HepG2 (cell line): ENCODE measurements around the gene TFB1M. TPM values are rescaled to one million over a fixed set of nuclear protein-coding genes. Genes with fewer than 3 reads are reported as not detected.

Experiments used
- DNMT3B ChIP-seq: conservative IDR thresholded peaks from 2 replicates; pipeline ENCODE4 v1.6.1; 2016; ENCODE audit warnings: missing biosample characterization, control low read depth
- ELF4 ChIP-seq: sonication (generic); formaldehyde crosslinking; IDR thresholded peaks from 2 replicates; pipeline ENCODE4 v1.5.0; 2020; ENCODE audit warnings: missing genetic modification reagents, mild to moderate bottlenecking, moderate library complexity, borderline replicate concordance
- FOXK1 ChIP-seq: sonication (generic); formaldehyde crosslinking; IDR thresholded peaks from 2 replicates; pipeline ENCODE4 v1.4.0; 2020; ENCODE audit warnings: low read depth, missing genetic modification reagents, borderline replicate concordance
- KDM3A ChIP-seq: IDR thresholded peaks from 2 replicates; pipeline ENCODE4 v1.6.1; 2018; ENCODE audit warnings: low read depth, missing compliant biosample characterization
- RFXANK ChIP-seq: IDR thresholded peaks from 2 replicates; pipeline ENCODE4 v1.6.1; 2016
- SCMH1 ChIP-seq: sonication (generic); formaldehyde crosslinking; IDR thresholded peaks from 2 replicates; pipeline ENCODE4 v1.9.0; 2021; ENCODE audit warnings: missing genetic modification reagents, mild to moderate bottlenecking, borderline replicate concordance
- SNRNP70 ChIP-seq: fragments of 200-400 bp; formaldehyde crosslinking; IDR thresholded peaks from 2 replicates; pipeline ENCODE4 v1.6.1; 2017; ENCODE audit warnings: mild to moderate bottlenecking, low read depth, low read length, moderate library complexity
- SOX5 ChIP-seq: IDR thresholded peaks from 2 replicates; pipeline ENCODE4 v1.6.1; 2016; ENCODE audit warnings: borderline replicate concordance
- SP1 ChIP-seq, 2 experiments: fragments of 450-650 bp in 1 of 2; sonication (generic) in 1 of 2; formaldehyde crosslinking in 1 of 2; IDR thresholded peaks; 2 replicates each; pipeline versions ENCODE4 v1.4.0 to v1.6.1; 2016 to 2020; ENCODE audit warnings: missing genetic modification reagents in 1 of 2
- ZBTB42 ChIP-seq: sonication (generic); formaldehyde crosslinking; IDR thresholded peaks from 2 replicates; pipeline ENCODE4 v1.5.0; 2020; ENCODE audit warnings: mild to moderate bottlenecking, missing genetic modification reagents
- ZNF253 ChIP-seq: sonication (generic); formaldehyde crosslinking; IDR thresholded peaks from 2 replicates; pipeline ENCODE4 v1.8.0; 2022; ENCODE audit warnings: mild to moderate bottlenecking, missing genetic modification reagents, borderline replicate concordance
- ZNF510 ChIP-seq: sonication (generic); formaldehyde crosslinking; IDR thresholded peaks from 2 replicates; pipeline ENCODE4 v1.4.0; 2020; ENCODE audit warnings: low read depth, mild to moderate bottlenecking, missing genetic modification reagents
- polyA plus RNA-seq, 8 experiments: library from polyadenylated mRNA; depleted of rRNA in 3 of 8; stranded (reverse) in 7 of 8; unstranded in 1 of 8; fragments of >200 nt; fragmentation: Illumina TruSeq in 4 of 8; extraction: Trizol in 4 of 8; gene quantifications; 2 replicates each; pipeline versions ENCODE4 v1.2.1 to v1.2.3, GENCODE V29; 2011 to 2016; ENCODE audit warnings: low read depth in 4 of 8, missing spikeins in 1 of 8, mixed read lengths in 1 of 8; ENCODE audit not compliant: insufficient read depth in 1 of 8
- total RNA-seq, 5 experiments: library from RNA; depleted of rRNA; stranded (reverse); fragments of >200 nt; fragmentation: Illumina TruSeq; extraction: Trizol; gene quantifications; 2 replicates each; pipeline ENCODE4 v1.2.3, GENCODE V29; 2016; ENCODE audit warnings: low read depth in 1 of 5
- TF ChIP-seq, protein P1 (sequence below): sonication (generic); formaldehyde crosslinking; conservative IDR thresholded peaks from 2 replicates; pipeline ENCODE4 v1.4.0; 2020; ENCODE audit warnings: mild to moderate bottlenecking, missing genetic modification reagents, moderate library complexity
- TF ChIP-seq, protein P2 (sequence below): sonication (generic); formaldehyde crosslinking; IDR thresholded peaks from 2 replicates; pipeline ENCODE4 v1.4.0; 2020; ENCODE audit warnings: missing genetic modification reagents
- TF ChIP-seq, protein P3 (sequence below): conservative IDR thresholded peaks from 2 replicates; pipeline ENCODE4 v1.6.1; 2018; ENCODE audit warnings: missing genetic modification reagents
- TF ChIP-seq, protein P4 (sequence below): sonication (generic); formaldehyde crosslinking; IDR thresholded peaks from 2 replicates; pipeline ENCODE4 v1.5.0; 2020; ENCODE audit warnings: mild to moderate bottlenecking, missing genetic modification reagents, borderline replicate concordance

The TFB1M gene
- total and polyA plus RNA-seq, 2 of the 13 experiments (the other 11 are each of a cell fraction or from before 2014, with no cell fraction given) = 91.4 to 122 TPM

DNA sequence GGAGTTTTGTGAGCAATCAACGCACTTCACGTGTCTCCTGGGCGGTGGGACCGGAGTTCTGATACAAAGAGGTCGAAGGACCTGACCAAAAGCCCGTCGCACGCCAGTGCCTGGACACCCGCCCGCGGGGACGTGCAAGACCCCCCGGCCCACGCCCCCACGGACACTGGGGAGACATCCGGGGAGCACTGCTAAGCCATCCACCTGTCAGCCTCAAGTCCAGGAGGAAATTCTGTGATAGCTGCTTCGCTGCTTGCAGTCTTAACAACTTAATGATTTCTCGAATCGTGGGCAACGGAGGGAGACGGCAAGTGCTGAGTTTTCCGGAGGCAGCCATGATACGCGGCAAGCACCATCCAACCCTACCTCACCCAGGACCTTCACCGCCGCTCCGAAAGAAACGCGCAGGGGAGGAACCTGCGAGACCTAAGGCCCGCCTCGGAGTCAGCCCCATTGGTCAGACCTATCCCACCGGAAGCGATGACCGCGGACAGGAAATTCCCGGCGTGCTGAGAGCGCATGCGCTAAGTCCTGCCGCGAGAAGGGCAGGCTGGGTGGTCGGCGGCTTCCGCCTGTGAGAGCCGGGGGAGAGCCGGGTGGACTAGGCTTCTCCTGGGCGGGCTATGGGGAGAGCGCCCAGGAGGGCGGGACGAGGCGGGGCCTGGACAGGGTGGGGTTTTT, at the start of gene TFB1M (continued):
- TF ChIP-seq, protein P1, sequence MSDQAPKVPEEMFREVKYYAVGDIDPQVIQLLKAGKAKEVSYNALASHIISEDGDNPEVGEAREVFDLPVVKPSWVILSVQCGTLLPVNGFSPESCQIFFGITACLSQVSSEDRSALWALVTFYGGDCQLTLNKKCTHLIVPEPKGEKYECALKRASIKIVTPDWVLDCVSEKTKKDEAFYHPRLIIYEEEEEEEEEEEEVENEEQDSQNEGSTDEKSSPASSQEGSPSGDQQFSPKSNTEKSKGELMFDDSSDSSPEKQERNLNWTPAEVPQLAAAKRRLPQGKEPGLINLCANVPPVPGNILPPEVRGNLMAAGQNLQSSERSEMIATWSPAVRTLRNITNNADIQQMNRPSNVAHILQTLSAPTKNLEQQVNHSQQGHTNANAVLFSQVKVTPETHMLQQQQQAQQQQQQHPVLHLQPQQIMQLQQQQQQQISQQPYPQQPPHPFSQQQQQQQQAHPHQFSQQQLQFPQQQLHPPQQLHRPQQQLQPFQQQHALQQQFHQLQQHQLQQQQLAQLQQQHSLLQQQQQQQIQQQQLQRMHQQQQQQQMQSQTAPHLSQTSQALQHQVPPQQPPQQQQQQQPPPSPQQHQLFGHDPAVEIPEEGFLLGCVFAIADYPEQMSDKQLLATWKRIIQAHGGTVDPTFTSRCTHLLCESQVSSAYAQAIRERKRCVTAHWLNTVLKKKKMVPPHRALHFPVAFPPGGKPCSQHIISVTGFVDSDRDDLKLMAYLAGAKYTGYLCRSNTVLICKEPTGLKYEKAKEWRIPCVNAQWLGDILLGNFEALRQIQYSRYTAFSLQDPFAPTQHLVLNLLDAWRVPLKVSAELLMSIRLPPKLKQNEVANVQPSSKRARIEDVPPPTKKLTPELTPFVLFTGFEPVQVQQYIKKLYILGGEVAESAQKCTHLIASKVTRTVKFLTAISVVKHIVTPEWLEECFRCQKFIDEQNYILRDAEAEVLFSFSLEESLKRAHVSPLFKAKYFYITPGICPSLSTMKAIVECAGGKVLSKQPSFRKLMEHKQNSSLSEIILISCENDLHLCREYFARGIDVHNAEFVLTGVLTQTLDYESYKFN (CRISPR knock-in tag) = no peak; the same call in 1 of the 2 replicates
- TF ChIP-seq ZNF253 = no peak
- no peak for TF ChIP-seq ZBTB42 (CRISPR knock-in tag)
- no peak for TF ChIP-seq ELF4 (CRISPR knock-in tag)
- TF ChIP-seq, protein P2, sequence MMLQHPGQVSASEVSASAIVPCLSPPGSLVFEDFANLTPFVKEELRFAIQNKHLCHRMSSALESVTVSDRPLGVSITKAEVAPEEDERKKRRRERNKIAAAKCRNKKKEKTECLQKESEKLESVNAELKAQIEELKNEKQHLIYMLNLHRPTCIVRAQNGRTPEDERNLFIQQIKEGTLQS (CRISPR knock-in tag) = peak; percentile 52; the same call in 1 of the 2 replicates
- TF ChIP-seq, protein P3, sequence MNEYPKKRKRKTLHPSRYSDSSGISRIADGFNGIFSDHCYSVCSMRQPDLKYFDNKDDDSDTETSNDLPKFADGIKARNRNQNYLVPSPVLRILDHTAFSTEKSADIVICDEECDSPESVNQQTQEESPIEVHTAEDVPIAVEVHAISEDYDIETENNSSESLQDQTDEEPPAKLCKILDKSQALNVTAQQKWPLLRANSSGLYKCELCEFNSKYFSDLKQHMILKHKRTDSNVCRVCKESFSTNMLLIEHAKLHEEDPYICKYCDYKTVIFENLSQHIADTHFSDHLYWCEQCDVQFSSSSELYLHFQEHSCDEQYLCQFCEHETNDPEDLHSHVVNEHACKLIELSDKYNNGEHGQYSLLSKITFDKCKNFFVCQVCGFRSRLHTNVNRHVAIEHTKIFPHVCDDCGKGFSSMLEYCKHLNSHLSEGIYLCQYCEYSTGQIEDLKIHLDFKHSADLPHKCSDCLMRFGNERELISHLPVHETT (CRISPR knock-in tag) = peak; percentile 30
- no peak for TF ChIP-seq SP1 (IDR thresholded peaks at IDR 0.05)
- peak; percentile 17 for TF ChIP-seq SP1 (CRISPR knock-in tag; IDR thresholded peaks at IDR 0.05)
- TF ChIP-seq SNRNP70 = no peak
- TF ChIP-seq RFXANK (CRISPR knock-in tag) = 0 out of 2 replicates have a peak, but pooled peaks have one; percentile 8
- TF ChIP-seq, protein P4, sequence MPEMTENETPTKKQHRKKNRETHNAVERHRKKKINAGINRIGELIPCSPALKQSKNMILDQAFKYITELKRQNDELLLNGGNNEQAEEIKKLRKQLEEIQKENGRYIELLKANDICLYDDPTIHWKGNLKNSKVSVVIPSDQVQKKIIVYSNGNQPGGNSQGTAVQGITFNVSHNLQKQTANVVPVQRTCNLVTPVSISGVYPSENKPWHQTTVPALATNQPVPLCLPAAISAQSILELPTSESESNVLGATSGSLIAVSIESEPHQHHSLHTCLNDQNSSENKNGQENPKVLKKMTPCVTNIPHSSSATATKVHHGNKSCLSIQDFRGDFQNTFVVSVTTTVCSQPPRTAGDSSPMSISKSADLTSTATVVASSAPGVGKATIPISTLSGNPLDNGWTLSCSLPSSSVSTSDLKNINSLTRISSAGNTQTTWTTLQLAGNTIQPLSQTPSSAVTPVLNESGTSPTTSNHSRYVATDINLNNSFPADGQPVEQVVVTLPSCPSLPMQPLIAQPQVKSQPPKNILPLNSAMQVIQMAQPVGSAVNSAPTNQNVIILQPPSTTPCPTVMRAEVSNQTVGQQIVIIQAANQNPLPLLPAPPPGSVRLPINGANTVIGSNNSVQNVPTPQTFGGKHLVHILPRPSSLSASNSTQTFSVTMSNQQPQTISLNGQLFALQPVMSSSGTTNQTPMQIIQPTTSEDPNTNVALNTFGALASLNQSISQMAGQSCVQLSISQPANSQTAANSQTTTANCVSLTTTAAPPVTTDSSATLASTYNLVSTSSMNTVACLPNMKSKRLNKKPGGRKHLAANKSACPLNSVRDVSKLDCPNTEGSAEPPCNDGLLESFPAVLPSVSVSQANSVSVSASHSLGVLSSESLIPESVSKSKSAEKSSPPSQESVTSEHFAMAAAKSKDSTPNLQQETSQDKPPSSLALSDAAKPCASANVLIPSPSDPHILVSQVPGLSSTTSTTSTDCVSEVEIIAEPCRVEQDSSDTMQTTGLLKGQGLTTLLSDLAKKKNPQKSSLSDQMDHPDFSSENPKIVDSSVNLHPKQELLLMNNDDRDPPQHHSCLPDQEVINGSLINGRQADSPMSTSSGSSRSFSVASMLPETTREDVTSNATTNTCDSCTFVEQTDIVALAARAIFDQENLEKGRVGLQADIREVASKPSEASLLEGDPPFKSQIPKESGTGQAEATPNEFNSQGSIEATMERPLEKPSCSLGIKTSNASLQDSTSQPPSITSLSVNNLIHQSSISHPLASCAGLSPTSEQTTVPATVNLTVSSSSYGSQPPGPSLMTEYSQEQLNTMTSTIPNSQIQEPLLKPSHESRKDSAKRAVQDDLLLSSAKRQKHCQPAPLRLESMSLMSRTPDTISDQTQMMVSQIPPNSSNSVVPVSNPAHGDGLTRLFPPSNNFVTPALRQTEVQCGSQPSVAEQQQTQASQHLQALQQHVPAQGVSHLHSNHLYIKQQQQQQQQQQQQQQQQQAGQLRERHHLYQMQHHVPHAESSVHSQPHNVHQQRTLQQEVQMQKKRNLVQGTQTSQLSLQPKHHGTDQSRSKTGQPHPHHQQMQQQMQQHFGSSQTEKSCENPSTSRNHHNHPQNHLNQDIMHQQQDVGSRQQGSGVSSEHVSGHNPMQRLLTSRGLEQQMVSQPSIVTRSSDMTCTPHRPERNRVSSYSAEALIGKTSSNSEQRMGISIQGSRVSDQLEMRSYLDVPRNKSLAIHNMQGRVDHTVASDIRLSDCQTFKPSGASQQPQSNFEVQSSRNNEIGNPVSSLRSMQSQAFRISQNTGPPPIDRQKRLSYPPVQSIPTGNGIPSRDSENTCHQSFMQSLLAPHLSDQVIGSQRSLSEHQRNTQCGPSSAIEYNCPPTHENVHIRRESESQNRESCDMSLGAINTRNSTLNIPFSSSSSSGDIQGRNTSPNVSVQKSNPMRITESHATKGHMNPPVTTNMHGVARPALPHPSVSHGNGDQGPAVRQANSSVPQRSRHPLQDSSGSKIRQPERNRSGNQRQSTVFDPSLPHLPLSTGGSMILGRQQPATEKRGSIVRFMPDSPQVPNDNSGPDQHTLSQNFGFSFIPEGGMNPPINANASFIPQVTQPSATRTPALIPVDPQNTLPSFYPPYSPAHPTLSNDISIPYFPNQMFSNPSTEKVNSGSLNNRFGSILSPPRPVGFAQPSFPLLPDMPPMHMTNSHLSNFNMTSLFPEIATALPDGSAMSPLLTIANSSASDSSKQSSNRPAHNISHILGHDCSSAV (CRISPR knock-in tag) = no peak
- TF ChIP-seq SOX5 = peak; percentile 42; the same call in 1 of the 2 replicates
- peak; percentile 29; the same call in 1 of the 2 replicates for TF ChIP-seq FOXK1 (CRISPR knock-in tag)
- TF ChIP-seq SCMH1 = no peak
- TF ChIP-seq KDM3A (CRISPR knock-in tag) = no peak; the same call in 1 of the 2 replicates
- peak; percentile 66; the same call in 1 of the 2 replicates for TF ChIP-seq ZNF510 (CRISPR knock-in tag)
- TF ChIP-seq DNMT3B = no peak
